Left ventricle myocardium inferior (tissue), 1 donor: ENCODE measurements around the gene SH3BGRL3. TPM values are rescaled to one million over a fixed set of nuclear protein-coding genes. Genes with fewer than 3 reads are reported as not detected.

Experiments
- DNase-seq: peaks from one replicate; pipeline ENCODE4 v3.0.0-alpha.2; 2020
- H3K27ac ChIP-seq: fragments of 200-600 bp; replicated peaks from 2 replicates; pipeline ENCODE4 v1.8.0; 2021
- H3K27me3 ChIP-seq: fragments of 200-600 bp; 2 replicates; pipeline ENCODE4 v1.8.0; 2021; ENCODE audit warnings: low read depth
- H3K36me3 ChIP-seq: fragments of 200-600 bp; 2 replicates; pipeline ENCODE4 v1.8.0; 2021
- H3K4me1 ChIP-seq: fragments of 200-600 bp; 2 replicates; pipeline ENCODE4 v1.8.0; 2021
- H3K4me3 ChIP-seq: fragments of 200-600 bp; 2 replicates; pipeline ENCODE4 v1.8.0; 2021; ENCODE audit warnings: mild to moderate bottlenecking, moderate library complexity
- H3K9me3 ChIP-seq: fragments of 200-600 bp; replicated peaks from 2 replicates; pipeline ENCODE4 v1.8.0; 2021
- CTCF ChIP-seq: fragments of 200-600 bp; IDR thresholded peaks from 2 replicates; pipeline ENCODE4 v1.8.0; 2021; ENCODE audit warnings: antibody characterized with exemption, mild to moderate bottlenecking, borderline replicate concordance
- intact Hi-C: fragments of 100-400 bp; cut with micrococcal nuclease; formaldehyde crosslinking; loops from one replicate; pipeline ENCODE4 v1.11.0; 2022
- total RNA-seq: library from RNA; stranded (reverse); fragmentation: NEBNext Ultra II Directional; extraction: Animal tissue kit (Norgen Biotek cat#: 25700); gene quantifications from one replicate; pipeline ENCODE4 v1.2.1, GENCODE V29; 2021
- donor health status: DM: no; HTN: yes; CAD: no; lungs with severe emphysema.

Gene SH3BGRL3
- total RNA-seq, 1 donor from 2014 or later = 32.1 TPM

GRCh38 chr1:26295194-26296138 is 15.6 kb downstream of the SH3BGRL3 start:
- Histone ChIP-seq H3K36me3 (no peaks in the 10 kb centered on the region), H3K27ac (no peak overlapping the region), H3K4me1 (peaks cover 9% of the 10 kb centered on the region), H3K4me3 (no peak overlapping the region), H3K27me3 (no peaks in the 10 kb centered on the region), H3K9me3 (no peaks in the 10 kb centered on the region)
- TF ChIP-seq CTCF = no peak
- intact Hi-C loops = no loop called here
- DNase-seq = no peak

DNA sequence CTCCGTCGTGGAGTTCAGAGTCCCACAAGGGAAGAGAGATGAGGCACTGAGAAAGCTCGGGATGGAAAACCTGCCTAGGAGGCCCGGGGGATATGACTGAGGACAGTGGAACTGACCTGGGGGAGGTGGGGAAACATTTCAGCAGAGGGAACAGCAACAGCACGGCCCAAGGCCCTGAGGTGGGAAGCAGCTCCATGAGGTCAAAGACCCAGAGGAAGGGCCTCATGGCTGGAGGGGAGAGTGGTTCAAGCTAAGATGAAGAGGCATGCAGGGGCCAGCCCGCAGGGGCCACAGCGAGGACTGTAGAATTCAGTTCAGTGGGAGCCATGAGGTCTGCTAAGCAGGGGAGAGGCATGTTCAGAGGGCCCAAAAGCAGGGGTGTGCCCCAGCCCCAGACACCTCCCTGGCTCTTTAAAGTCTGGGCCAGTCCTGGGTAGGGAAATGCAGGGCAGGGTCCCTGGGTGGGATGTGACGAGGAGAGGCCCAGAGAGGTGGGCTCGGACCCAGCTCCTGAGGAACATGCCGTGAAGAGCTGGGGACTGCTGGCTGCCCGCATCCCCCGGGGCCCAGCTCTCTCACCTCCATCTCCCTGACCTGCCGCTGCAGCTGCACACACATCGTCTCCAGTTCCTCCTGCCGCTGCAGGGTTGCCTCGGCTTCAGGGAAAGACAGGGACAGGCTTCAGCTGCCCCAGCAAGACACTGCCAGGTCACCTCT is 16.6 kb downstream of the SH3BGRL3 start:
- Histone ChIP-seq H3K27ac (no peak overlapping the region), H3K9me3 (no peaks in the 10 kb centered on the region), H3K27me3 (no peaks in the 10 kb centered on the region), H3K4me3 (no peak overlapping the region), H3K36me3 (no peaks in the 10 kb centered on the region), H3K4me1 (peaks cover 1% of the 10 kb centered on the region)
- no peak for TF ChIP-seq CTCF
- DNase-seq = no peak
- intact Hi-C loops = no loop called here

DNA sequence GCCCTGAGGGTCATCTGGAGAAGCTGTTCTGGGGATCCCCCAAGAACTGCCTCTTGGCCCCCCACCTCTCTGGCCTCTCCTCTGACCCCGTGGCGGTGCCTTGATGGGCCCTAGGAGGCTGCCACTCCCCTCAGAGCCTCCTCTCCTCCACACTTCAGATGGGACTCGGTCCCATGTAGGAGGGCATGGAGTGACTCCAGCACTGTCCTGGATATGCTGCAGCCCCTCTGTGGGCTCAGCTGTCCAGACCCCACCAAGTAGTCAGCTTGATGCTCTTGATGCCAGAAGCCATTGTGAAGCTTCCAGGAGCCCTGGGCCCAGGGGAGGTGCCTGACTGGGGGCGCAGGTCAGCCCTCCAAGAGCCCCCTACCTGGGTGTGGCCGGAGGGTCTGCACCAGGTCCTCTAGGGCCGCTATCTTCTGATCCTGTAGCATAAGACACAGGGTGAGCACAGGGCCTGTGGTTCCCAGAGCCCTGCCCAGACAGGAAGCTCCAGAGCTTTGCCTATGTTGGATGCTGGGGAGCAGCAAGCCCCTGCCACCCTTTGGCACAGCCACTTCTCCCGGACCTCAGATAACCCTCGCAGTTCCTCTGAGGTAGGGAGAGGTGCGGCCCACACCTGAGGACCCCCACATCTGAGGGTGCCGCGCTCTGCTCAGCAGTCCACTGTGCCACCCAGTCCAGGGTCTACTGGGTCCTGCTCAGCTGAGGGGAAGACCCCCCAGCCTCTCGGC is 17.3 kb downstream of the SH3BGRL3 start:
- Histone ChIP-seq H3K36me3 (no peaks in the 10 kb centered on the region), H3K4me1 (peaks cover 3% of the 10 kb centered on the region), H3K27ac (no peak overlapping the region), H3K27me3 (no peaks in the 10 kb centered on the region), H3K4me3 (no peak overlapping the region), H3K9me3 (no peaks in the 10 kb centered on the region)
- no peak for DNase-seq
- intact Hi-C loops = no loop called here
- TF ChIP-seq CTCF = no peak

GRCh38 chr1:26297791-26298124 is 17.9 kb downstream of the SH3BGRL3 start:
- intact Hi-C loops = no loop called here
- TF ChIP-seq CTCF = no peak
- Histone ChIP-seq H3K4me3 (no peak overlapping the region), H3K4me1 (peaks cover 8% of the 10 kb centered on the region), H3K27me3 (no peaks in the 10 kb centered on the region), H3K9me3 (no peaks in the 10 kb centered on the region), H3K27ac (no peak overlapping the region), H3K36me3 (no peaks in the 10 kb centered on the region)
- DNase-seq = no peak

DNA sequence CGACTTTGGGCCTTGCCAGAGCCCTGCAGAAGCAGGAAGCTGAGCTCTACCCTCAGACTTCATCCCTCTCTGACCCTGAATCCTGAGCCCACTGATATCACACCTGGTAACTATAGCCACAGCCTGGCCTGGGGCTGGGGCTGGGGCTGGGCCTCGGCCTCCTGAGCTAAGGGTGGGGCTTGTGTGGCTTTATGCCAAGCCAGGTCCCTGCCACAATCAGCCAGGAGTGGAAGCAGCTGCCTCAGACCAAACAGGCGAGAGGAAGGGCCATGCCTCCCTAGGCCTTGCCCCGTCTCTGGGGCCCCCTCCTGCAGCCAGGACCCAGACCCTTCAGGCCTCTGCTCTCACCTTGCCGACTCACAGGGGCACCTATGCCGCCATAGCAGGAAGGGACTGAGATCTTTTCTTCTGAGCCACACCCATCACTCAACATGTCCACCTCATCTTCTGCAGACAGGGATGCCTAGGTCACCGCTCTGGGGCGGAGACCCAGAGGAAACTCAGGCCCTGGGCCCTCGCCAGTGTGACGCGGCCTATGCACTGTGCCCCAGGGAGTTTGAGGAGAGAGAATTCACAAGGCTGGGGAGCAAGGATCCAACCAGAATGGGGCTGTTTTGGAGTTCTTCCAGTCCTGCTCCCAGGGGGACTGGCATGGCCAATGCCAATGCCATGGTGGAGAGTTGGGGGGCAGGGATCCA is 20.8 kb downstream of the SH3BGRL3 start:
- DNase-seq = no peak
- no peaks in the 10 kb centered on the region for H3K36me3 ChIP-seq
- H3K9me3 ChIP-seq = no peaks in the 10 kb centered on the region
- no peak for TF ChIP-seq CTCF
- intact Hi-C loops = no loop called here
- peaks cover 12% of the 10 kb centered on the region for H3K4me1 ChIP-seq
- no peaks in the 10 kb centered on the region for H3K27me3 ChIP-seq
- no peak overlapping the region for H3K27ac ChIP-seq
- no peak overlapping the region for H3K4me3 ChIP-seq
